ENCODE measurements around the gene KDELR3.

KDELR3 gene

DNA sequence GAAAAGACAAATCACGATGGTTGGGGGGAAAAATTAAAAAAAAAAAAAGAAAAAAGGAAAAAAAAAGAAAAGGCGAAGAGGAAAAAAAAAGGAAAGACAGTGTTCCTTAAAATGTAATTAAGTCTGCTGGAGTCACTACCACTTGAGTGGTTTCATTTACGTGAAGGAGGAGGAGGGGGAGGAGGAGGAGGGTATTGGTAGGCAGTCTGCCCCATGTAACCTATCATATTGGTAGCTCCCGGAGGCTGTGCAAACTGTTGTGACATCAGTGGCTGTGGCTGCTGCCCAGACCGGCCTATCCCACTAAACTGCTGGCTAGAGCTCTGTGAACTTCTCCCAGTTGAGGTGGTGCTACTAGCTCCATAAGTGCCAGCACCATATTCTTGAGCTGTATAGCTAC is 17.9 kb downstream of the KDELR3 start:
- no peak for TF ChIP-seq TCF12 (IDR thresholded peaks at IDR 0.05; ENCODE audit: low read depth)
- TF ChIP-seq CREB1 (IDR thresholded peaks at IDR 0.05; ENCODE audit: low read depth): no peak
- TF ChIP-seq CEBPB (IDR thresholded peaks at IDR 0.05): no peak
- TF ChIP-seq EGR1 (IDR thresholded peaks at IDR 0.05): no peak
- TF ChIP-seq, protein P1, sequence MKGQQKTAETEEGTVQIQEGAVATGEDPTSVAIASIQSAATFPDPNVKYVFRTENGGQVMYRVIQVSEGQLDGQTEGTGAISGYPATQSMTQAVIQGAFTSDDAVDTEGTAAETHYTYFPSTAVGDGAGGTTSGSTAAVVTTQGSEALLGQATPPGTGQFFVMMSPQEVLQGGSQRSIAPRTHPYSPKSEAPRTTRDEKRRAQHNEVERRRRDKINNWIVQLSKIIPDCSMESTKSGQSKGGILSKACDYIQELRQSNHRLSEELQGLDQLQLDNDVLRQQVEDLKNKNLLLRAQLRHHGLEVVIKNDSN (IDR thresholded peaks at IDR 0.05): no peak
- no peak for TF ChIP-seq NFIC (IDR thresholded peaks at IDR 0.05)
- no peak for TF ChIP-seq RAD21 (IDR thresholded peaks at IDR 0.05; ENCODE audit: low read depth)
- TF ChIP-seq EP300 (IDR thresholded peaks at IDR 0.05; ENCODE audit: borderline replicate concordance): no peak
- TF ChIP-seq YY1 (IDR thresholded peaks at IDR 0.05; ENCODE audit: low read depth): no peak
- TF ChIP-seq, protein P2, sequence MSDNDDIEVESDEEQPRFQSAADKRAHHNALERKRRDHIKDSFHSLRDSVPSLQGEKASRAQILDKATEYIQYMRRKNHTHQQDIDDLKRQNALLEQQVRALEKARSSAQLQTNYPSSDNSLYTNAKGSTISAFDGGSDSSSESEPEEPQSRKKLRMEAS (IDR thresholded peaks at IDR 0.05): no peak

DNA sequence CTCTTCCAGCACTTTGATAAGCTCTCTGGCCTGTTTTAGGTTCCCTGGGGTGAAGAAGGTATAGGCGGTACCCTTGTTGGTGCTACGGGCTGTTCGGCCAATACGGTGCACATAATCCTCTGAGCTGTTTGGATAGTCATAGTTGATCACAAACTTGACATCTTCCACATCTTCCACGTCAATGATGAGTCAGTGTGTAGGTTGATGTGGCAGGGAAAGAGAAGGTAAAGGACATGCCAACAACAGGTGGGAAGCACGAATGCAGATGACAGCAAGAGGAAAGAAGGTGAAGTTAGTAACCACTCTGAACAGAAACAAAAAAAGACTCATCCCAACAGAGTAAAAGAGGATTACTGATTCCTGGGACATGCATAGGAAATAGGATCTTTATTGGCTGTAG is 20.1 kb downstream of the KDELR3 start:
- TF ChIP-seq CREB1 (IDR thresholded peaks at IDR 0.05; ENCODE audit: low read depth) (no peak), FOXM1 (IDR thresholded peaks at IDR 0.05; ENCODE audit: borderline replicate concordance, low read depth) (no peak), TEAD4 (IDR thresholded peaks at IDR 0.05) (no peak)

DNA sequence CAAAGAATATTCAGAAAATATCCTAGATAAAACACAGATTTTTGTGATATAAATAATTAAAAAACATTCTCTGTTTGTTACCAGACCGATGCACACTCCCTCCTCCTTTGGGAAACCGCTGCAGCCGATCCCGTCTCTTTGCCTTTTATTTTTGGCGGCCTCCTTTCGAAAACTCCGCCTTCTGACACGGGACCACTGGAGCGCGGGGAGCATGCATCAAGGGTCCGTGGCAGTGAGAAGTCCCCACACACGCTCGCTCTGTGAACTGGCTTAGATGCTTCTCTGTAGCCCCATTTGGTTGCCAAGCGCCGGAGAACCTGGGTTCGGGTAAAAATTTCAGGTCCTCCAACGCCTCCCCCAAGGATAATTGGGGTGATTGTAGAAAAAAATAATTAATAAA is 21.2 kb downstream of the KDELR3 start:
- no peak for TF ChIP-seq EP300 (IDR thresholded peaks at IDR 0.05; ENCODE audit: borderline replicate concordance)
- no peak for TF ChIP-seq TEAD4 (IDR thresholded peaks at IDR 0.05)
- no peak for TF ChIP-seq CREB1 (IDR thresholded peaks at IDR 0.05; ENCODE audit: low read depth)
- TF ChIP-seq RAD21 (IDR thresholded peaks at IDR 0.05; ENCODE audit: low read depth): no peak
- TF ChIP-seq, protein P2 (IDR thresholded peaks at IDR 0.05): no peak
- no peak for TF ChIP-seq CEBPB (IDR thresholded peaks at IDR 0.05)
- TF ChIP-seq REST (IDR thresholded peaks at IDR 0.05; ENCODE audit: low read depth): no peak
- TF ChIP-seq ZBTB7A (IDR thresholded peaks at IDR 0.05; ENCODE audit: low read depth): no peak
- TF ChIP-seq, protein P1 (IDR thresholded peaks at IDR 0.05): no peak
- TF ChIP-seq TAF1 (IDR thresholded peaks at IDR 0.05; ENCODE audit: low read depth): no peak

DNA sequence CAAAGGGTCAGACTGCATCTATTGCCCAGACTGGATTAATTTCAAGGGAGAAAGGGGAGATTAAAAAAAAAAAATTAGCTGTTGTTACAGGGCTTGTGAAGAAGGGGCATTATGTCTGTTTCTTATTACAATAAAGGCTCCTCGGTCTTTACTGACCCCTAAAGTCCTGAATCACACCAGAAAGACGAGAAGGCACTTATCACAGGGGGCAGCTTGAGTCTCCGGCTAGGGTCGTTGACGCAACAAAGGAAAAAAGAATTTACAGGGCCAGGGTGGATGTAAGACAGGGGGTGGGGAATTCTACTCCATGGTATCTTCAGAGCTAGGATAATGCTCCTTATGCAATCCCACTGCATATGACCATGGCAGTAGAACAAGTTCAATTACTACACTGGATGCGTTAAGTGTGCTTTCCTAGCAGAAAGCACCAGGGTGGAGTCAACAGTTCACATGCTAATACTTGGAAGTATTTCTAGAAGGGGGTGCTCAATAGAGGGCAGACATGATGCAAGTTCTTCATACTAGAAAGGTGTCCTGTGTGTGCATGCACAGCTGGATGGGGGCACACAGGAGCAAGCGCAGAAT is 21.8 kb downstream of the KDELR3 start:
- TF ChIP-seq REST (IDR thresholded peaks at IDR 0.05; ENCODE audit: low read depth) (no peak), YY1 (IDR thresholded peaks at IDR 0.05; ENCODE audit: low read depth) (no peak), EP300 (IDR thresholded peaks at IDR 0.05; ENCODE audit: borderline replicate concordance) (no peak), TAF1 (IDR thresholded peaks at IDR 0.05; ENCODE audit: low read depth) (no peak), ZBTB7A (IDR thresholded peaks at IDR 0.05; ENCODE audit: low read depth) (no peak), CREB1 (IDR thresholded peaks at IDR 0.05; ENCODE audit: low read depth) (no peak), NFIC (IDR thresholded peaks at IDR 0.05) (no peak), EGR1 (IDR thresholded peaks at IDR 0.05) (no peak), CEBPB (IDR thresholded peaks at IDR 0.05) (no peak), RAD21 (IDR thresholded peaks at IDR 0.05; ENCODE audit: low read depth) (no peak), TCF12 (IDR thresholded peaks at IDR 0.05; ENCODE audit: low read depth) (no peak), TEAD4 (IDR thresholded peaks at IDR 0.05) (no peak), FOXM1 (IDR thresholded peaks at IDR 0.05; ENCODE audit: borderline replicate concordance, low read depth) (no peak)
- TF ChIP-seq, protein P2 (IDR thresholded peaks at IDR 0.05): no peak
- TF ChIP-seq, protein P1 (IDR thresholded peaks at IDR 0.05): no peak

DNA sequence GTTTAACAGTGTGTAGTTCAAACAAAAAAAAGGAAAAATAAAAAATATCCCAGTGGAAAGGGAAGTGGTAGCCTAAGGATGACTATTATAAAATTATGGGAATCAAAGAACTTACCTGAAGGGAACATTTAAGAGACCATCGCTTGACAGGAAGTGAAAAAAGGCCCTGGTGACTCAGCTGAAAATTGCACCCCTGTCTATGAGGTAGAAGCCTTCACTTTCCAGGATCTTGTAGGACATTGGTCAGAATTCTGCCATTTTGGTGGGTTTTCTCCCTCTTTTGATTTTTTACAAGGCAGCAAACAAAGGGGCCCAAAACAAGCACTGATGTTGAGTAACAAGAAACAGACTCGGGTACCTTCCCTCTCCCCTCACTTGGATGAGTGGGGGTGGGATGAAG is 22.6 kb downstream of the KDELR3 start:
- no peak for TF ChIP-seq NFIC (IDR thresholded peaks at IDR 0.05)

GRCh38 chr22:38490915-38491314 is 23.0 kb downstream of the KDELR3 start:
- TF ChIP-seq TCF12 (IDR thresholded peaks at IDR 0.05; ENCODE audit: low read depth) (no peak), REST (IDR thresholded peaks at IDR 0.05; ENCODE audit: low read depth) (no peak), CEBPB (IDR thresholded peaks at IDR 0.05) (no peak), RAD21 (IDR thresholded peaks at IDR 0.05; ENCODE audit: low read depth) (no peak), TEAD4 (IDR thresholded peaks at IDR 0.05) (no peak), EP300 (IDR thresholded peaks at IDR 0.05; ENCODE audit: borderline replicate concordance) (no peak), EGR1 (IDR thresholded peaks at IDR 0.05) (no peak), YY1 (IDR thresholded peaks at IDR 0.05; ENCODE audit: low read depth) (0 out of 2 replicates have a peak, but pooled peaks have one; percentile 19), TAF1 (IDR thresholded peaks at IDR 0.05; ENCODE audit: low read depth) (no peak), CREB1 (IDR thresholded peaks at IDR 0.05; ENCODE audit: low read depth) (no peak), FOXM1 (IDR thresholded peaks at IDR 0.05; ENCODE audit: borderline replicate concordance, low read depth) (no peak), NFIC (IDR thresholded peaks at IDR 0.05) (peak; percentile 53), ZBTB7A (IDR thresholded peaks at IDR 0.05; ENCODE audit: low read depth) (no peak)
- TF ChIP-seq, protein P2 (IDR thresholded peaks at IDR 0.05): no peak
- TF ChIP-seq, protein P1 (IDR thresholded peaks at IDR 0.05): no peak

Data from Ishikawa (cell line).